Superior temporal gyrus (tissue), 1 donor: ENCODE measurements around the gene RNF225.
"Not testable (repeated sequence)": the region's sequence is repeated elsewhere in the genome, so short reads cannot be mapped to it uniquely, and the experiment has no call there.

Experiments
- DNase-seq: peaks from one replicate; pipeline ENCODE4 v3.0.0-alpha.2; 2016; ENCODE audit errors: extremely low spot score

Gene RNF225

GRCh38 chr19:58387338-58388174 lies 7.9 kb upstream of the RNF225 start:
- no peak for DNase-seq

GRCh38 chr19:58388175-58388526 lies 7.3 kb upstream of the RNF225 start:
- no peak for DNase-seq

DNA sequence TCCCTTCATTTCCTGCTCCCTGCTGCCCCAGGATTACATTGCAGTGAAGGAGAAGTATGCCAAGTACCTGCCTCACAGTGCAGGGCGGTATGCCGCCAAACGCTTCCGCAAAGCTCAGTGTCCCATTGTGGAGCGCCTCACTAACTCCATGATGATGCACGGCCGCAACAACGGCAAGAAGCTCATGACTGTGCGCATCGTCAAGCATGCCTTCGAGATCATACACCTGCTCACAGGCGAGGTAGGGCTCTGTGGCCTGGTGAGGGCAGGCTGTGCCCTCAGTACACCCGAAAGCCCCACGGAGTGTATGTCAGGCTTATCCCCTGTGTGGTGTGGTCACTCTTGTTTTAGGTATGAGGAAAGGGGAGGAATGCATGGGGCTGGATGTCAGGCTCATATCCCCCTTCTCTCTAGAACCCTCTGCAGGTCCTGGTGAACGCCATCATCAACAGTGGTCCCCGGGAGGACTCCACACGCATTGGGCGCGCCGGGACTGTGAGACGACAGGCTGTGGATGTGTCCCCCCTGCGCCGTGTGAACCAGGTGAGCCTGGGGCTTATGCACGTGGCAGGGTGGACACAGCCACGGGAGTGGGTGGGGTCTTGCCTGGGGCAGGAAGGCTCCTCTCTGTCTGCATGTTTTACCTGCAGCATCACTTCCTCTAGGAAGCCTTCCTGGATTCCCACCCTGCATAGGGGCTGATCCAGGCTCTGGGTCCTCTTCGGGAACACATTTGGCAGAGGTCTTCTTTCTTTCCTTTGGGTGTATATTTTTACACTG lies 2.3 kb upstream of the RNF225 start:
- DNase-seq: no peak

DNA sequence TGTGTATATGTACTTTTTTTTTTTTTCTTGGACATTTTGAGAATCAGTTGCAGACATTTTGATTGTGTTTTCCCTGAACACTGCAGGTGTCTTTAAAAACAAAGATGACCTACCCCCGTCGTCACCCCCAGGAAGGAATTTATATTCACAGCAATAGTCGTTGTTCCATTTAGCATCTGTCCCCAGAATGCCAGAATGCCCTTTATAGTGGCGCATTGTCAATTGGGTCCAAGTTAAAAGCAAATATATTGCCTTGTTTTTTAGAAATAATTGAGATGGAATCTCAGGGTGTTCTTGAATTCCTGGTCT lies 1.8 kb upstream of the RNF225 start:
- DNase-seq: no peak

GRCh38 chr19:58394821-58395219 lies 636 bp upstream of the RNF225 start:
- DNase-seq: no peak

GRCh38 chr19:58395979-58396627 lies 647 bp downstream of the RNF225 start:
- DNase-seq: no peak

GRCh38 chr19:58396691-58397532 lies 1.5 kb downstream of the RNF225 start:
- no peak for DNase-seq

- DNase-seq: no peak
These were observed 2.1 kb downstream of the RNF225 start for GRCh38 chr19:58397533-58398037.

GRCh38 chr19:58398087-58398486 lies 2.6 kb downstream of the RNF225 start:
- no peak for DNase-seq

GRCh38 chr19:58398545-58398944 lies 3.1 kb downstream of the RNF225 start:
- DNase-seq: no peak

GRCh38 chr19:58399903-58400302 lies 4.4 kb downstream of the RNF225 start:
- no peak for DNase-seq

DNA sequence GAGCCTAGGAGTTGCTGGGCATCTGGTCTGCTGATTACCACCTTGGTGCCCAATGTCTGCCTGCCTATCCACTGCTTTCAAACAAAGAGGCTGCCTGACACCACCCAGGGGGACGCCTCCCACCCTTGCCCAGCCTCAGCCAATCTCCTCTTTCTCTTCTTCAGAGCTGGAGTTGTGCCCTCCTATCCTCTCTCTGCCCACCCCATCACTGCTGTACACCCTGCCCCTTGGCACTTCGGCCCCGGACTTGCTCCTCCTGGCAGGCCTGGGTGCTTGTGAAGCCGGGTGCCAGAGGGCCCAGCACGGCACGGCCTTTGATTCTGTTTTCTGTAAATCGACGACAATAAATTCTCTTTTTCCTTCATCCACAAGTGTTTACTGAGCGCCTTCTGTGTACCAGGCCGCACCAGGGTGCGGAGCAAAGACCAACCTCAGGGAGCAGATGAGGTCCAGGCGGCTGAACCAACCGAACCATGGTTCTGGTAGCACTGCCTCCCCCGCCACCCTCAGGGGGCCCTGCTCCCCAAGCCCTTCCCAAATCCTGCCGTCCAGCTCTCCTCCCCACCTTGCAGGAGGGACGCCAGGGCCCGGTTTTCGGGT lies 5.0 kb downstream of the RNF225 start:
- peak; percentile 37 for DNase-seq

GRCh38 chr19:58400916-58401839 lies 5.7 kb downstream of the RNF225 start:
- DNase-seq: peak; percentile 99

DNA sequence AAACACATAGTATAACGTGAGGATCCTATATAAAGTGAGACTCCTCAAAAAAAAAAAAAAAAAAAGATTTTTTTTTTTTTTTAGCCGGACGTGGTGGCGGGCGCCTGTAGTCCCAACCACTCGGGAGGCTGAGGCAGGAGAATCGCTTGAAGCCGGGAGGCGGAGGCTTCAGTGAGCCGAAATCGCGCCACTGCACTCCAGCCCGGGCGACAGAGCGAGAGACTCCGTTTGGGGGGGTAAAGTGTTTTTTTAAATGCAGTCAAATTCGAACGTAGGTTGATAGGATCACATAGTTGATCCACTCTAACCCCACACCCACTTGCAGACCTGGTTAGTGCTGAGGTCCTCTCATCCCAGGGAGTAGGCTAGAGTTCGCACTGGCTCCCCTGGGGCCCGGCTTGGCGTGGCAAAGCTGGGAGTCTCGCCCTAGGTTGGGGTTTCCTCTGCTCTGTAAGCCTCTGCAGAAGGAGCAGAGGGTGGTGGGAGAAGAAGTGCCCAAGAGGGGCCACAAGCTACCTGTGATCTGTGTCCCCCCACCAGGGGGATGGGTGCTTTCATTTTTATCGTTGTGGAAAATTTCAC lies 6.5 kb downstream of the RNF225 start:
- DNase-seq: no peak

DNA sequence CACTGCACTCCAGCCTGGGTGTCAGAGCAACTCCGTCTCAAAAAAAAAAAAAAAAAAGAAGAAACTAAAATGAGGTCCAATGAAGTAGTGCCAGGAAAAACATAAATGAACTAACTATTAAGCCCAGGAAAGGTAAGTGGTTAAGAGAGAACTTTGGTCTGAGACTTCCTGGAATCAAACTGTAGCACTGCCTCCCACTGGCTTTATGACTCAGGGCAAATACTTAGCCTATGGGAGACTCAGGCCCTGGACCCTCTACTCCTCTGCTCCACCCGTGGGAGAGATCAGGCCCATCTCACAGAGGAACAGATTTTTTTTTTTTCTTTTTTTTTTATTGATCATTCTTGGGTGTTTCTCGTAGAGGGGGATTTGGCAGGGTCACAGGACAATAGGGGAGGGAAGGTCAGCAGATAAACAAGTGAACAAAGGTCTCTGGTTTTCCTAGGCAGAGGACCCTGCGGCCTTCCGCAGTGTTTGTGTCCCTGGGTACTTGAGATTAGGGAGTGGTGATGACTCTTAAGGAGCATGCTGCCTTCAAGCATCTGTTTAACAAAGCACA lies 8.5 kb downstream of the RNF225 start:
- DNase-seq: not testable (repeated sequence)

DNA sequence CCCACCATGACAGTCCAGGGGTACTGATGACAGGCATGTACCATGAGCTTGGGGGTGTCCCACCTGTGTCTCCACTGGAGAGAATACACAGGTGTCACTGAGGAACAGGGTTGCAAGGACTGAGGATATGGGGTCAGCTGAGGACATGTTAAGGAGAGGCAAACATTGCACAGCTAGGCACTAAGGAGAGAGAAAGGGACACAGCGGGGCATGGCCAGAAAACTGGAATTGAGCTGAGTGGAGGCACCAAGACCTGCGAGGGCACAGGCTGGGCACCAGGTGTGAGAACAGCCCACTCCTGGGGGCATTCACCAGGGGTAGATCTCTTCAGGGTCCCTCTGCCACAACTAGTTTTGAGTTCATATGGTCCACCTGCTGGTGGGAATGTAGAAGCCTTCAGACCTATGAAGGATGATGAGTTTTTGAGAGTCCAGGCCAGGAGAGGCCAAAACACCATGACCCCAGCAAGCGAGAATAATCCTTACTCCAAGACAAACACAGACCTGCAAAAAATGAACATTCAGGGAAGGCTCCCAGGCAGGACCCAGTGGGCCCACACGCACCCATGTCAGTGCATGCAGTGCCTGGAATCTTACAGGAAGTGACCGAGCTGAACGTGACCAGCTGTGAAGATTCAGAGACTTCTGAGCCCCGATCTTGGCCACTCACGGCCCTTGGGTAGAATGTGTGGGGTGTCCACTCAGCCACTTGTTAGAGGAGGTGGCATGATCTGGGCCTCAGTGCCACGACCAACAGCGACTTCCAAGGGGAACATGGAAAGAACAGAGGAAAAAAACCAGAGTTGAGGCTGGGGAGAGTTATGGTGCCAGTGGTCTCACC lies 11.6 kb downstream of the RNF225 start:
- DNase-seq: no peak

DNA sequence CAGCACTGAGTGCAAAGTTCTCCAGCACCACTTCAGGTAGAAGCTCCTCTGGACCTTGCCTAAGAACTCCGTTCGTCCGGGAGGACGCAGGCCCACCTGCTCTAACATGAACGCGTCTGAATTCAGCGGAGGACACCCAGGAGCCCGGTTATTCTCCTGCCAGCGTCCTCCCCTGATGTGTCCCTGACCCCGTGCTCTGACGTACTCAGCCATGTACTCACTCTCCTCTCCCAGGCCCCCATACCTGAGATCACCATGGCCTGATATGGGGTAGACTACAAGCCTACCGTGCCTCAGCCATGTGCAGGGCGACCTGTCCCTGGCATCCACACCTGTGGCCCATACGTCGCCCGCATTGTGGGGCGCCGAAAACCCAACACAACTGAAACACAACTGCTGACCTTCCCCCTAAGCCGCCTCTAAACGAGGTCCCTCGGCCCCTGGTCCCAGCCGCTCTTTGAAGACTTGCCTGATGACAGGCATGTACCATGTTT lies 12.2 kb downstream of the RNF225 start:
- no peak for DNase-seq
